Loucy (cell line): ENCODE results near the gene NEFH.

ENCODE experiments used
- EZH2phosphoT487 ChIP-seq: fragments of 200-600 bp; IDR thresholded peaks from 2 replicates; pipeline ENCODE4 v1.6.1; 2018; ENCODE audit warnings: antibody characterized with exemption, mild to moderate bottlenecking, moderate library complexity, borderline replicate concordance
- TF ChIP-seq, protein P1 (sequence below): fragments of 200-600 bp; sonication (generic); conservative IDR thresholded peaks from 2 replicates; pipeline ENCODE4 v1.5.1; 2014; ENCODE audit warnings: mild to moderate bottlenecking, antibody characterized with exemption, low read length

GRCh38 chr22:29519996-29520395, 40.0 kb downstream of the NEFH start:
- TF ChIP-seq, protein P1, sequence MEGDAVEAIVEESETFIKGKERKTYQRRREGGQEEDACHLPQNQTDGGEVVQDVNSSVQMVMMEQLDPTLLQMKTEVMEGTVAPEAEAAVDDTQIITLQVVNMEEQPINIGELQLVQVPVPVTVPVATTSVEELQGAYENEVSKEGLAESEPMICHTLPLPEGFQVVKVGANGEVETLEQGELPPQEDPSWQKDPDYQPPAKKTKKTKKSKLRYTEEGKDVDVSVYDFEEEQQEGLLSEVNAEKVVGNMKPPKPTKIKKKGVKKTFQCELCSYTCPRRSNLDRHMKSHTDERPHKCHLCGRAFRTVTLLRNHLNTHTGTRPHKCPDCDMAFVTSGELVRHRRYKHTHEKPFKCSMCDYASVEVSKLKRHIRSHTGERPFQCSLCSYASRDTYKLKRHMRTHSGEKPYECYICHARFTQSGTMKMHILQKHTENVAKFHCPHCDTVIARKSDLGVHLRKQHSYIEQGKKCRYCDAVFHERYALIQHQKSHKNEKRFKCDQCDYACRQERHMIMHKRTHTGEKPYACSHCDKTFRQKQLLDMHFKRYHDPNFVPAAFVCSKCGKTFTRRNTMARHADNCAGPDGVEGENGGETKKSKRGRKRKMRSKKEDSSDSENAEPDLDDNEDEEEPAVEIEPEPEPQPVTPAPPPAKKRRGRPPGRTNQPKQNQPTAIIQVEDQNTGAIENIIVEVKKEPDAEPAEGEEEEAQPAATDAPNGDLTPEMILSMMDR: no peak
- no peak for TF ChIP-seq EZH2phosphoT487
